Dendritic cell treated with granulocyte-macrophage colony-stimulating factor and Interleukin-4, amounts not matched to agents 40 ng/mL and 50 ng/mL, for 4 days (primary cell): ENCODE results near the gene CEP41.

Source experiments
- H3K27ac Mint-ChIP-seq: one replicate; pipeline ENCODE4 v1.8.0; 2022; ENCODE audit warnings: mild to moderate bottlenecking, mixed read lengths
- H3K27me3 Mint-ChIP-seq: one replicate; pipeline ENCODE4 v1.8.0; 2022; ENCODE audit warnings: mild to moderate bottlenecking, mixed read lengths
- H3K36me3 Mint-ChIP-seq: one replicate; pipeline ENCODE4 v1.8.0; 2022; ENCODE audit warnings: low read depth, mixed read lengths
- H3K4me1 Mint-ChIP-seq: one replicate; pipeline ENCODE4 v1.8.0; 2022; ENCODE audit warnings: low read depth, mixed read lengths
- H3K4me3 Mint-ChIP-seq: one replicate; pipeline ENCODE4 v1.8.0; 2022; ENCODE audit warnings: mild to moderate bottlenecking, moderate library complexity, mixed read lengths
- H3K9me3 Mint-ChIP-seq: one replicate; pipeline ENCODE4 v1.8.0; 2022; ENCODE audit warnings: mixed read lengths
- intact Hi-C: fragments of 100-400 bp; cut with micrococcal nuclease; formaldehyde crosslinking; loops from one replicate; pipeline ENCODE4 v1.15.0; 2022

Gene CEP41

GRCh38 chr7:130397758-130398073 is 43.1 kb downstream of the CEP41 start:
- intact Hi-C loops, result no loop called here
- peaks cover 33% of the 10 kb centered on the region for H3K4me1 Mint-ChIP-seq
- peaks cover 6% of the 10 kb centered on the region for H3K36me3 Mint-ChIP-seq
- no peak overlapping the region for H3K27ac Mint-ChIP-seq
- H3K9me3 Mint-ChIP-seq, result no peaks in the 10 kb centered on the region
- H3K4me3 Mint-ChIP-seq, result no peak overlapping the region
- peaks cover 1% of the 10 kb centered on the region for H3K27me3 Mint-ChIP-seq

GRCh38 chr7:130397051-130397757 is 43.6 kb downstream of the CEP41 start:
- intact Hi-C loops, result no loop called here
- Mint-ChIP-seq H3K9me3 (no peaks in the 10 kb centered on the region), H3K36me3 (peaks cover 4% of the 10 kb centered on the region), H3K4me1 (peaks cover 32% of the 10 kb centered on the region), H3K27ac (no peak overlapping the region), H3K27me3 (peaks cover 4% of the 10 kb centered on the region), H3K4me3 (no peak overlapping the region)

- Mint-ChIP-seq H3K4me3 (no peak overlapping the region), H3K9me3 (no peaks in the 10 kb centered on the region), H3K27me3 (peaks cover 4% of the 10 kb centered on the region), H3K36me3 (no peaks in the 10 kb centered on the region), H3K4me1 (peaks cover 32% of the 10 kb centered on the region), H3K27ac (no peak overlapping the region)
- intact Hi-C loops, result no loop called here
Measured at GRCh38 chr7:130396109-130396508, 44.7 kb downstream of the CEP41 start.

GRCh38 chr7:130395421-130395820 is 45.4 kb downstream of the CEP41 start:
- intact Hi-C loops, result no loop called here
- no peak overlapping the region for H3K27ac Mint-ChIP-seq
- peaks cover 32% of the 10 kb centered on the region for H3K4me1 Mint-ChIP-seq
- no peaks in the 10 kb centered on the region for H3K36me3 Mint-ChIP-seq
- no peak overlapping the region for H3K4me3 Mint-ChIP-seq
- peaks cover 4% of the 10 kb centered on the region for H3K27me3 Mint-ChIP-seq
- no peaks in the 10 kb centered on the region for H3K9me3 Mint-ChIP-seq

GRCh38 chr7:130394421-130395195 is 46.2 kb downstream of the CEP41 start:
- Mint-ChIP-seq H3K27ac (no peak overlapping the region), H3K9me3 (no peaks in the 10 kb centered on the region), H3K27me3 (peaks cover 4% of the 10 kb centered on the region), H3K36me3 (no peaks in the 10 kb centered on the region), H3K4me1 (peaks cover 32% of the 10 kb centered on the region), H3K4me3 (no peak overlapping the region)
- intact Hi-C loops, result no loop called here

GRCh38 chr7:130393841-130394411 is 46.9 kb downstream of the CEP41 start:
- H3K9me3 Mint-ChIP-seq, result no peaks in the 10 kb centered on the region
- no peaks in the 10 kb centered on the region for H3K36me3 Mint-ChIP-seq
- intact Hi-C loops, result no loop called here
- peaks cover 27% of the 10 kb centered on the region for H3K4me1 Mint-ChIP-seq
- H3K27ac Mint-ChIP-seq, result no peak overlapping the region
- H3K4me3 Mint-ChIP-seq, result peak overlapping the region; percentile 56
- peaks cover 4% of the 10 kb centered on the region for H3K27me3 Mint-ChIP-seq

GRCh38 chr7:130393101-130393561 is 47.7 kb downstream of the CEP41 start:
- Mint-ChIP-seq H3K4me1 (peaks cover 19% of the 10 kb centered on the region), H3K27me3 (peaks cover 4% of the 10 kb centered on the region), H3K9me3 (no peaks in the 10 kb centered on the region), H3K4me3 (no peak overlapping the region), H3K36me3 (no peaks in the 10 kb centered on the region), H3K27ac (no peak overlapping the region)
- intact Hi-C loops, result no loop called here

- no peaks in the 10 kb centered on the region for H3K9me3 Mint-ChIP-seq
- no peak overlapping the region for H3K4me3 Mint-ChIP-seq
- H3K27me3 Mint-ChIP-seq, result peaks cover 5% of the 10 kb centered on the region
- H3K27ac Mint-ChIP-seq, result no peak overlapping the region
- H3K36me3 Mint-ChIP-seq, result no peaks in the 10 kb centered on the region
- peaks cover 23% of the 10 kb centered on the region for H3K4me1 Mint-ChIP-seq
- intact Hi-C loops, result no loop called here
Measured at GRCh38 chr7:130390486-130390885, 50.3 kb downstream of the CEP41 start.

- Mint-ChIP-seq H3K9me3 (no peaks in the 10 kb centered on the region), H3K27ac (no peak overlapping the region), H3K4me3 (no peak overlapping the region), H3K27me3 (peaks cover 5% of the 10 kb centered on the region), H3K4me1 (peaks cover 25% of the 10 kb centered on the region), H3K36me3 (no peaks in the 10 kb centered on the region)
- intact Hi-C loops, result no loop called here
Measured at GRCh38 chr7:130388671-130389070, 52.1 kb downstream of the CEP41 start.

GRCh38 chr7:130387628-130388403 is 53.0 kb downstream of the CEP41 start:
- intact Hi-C loops, result no loop called here
- H3K4me3 Mint-ChIP-seq, result no peak overlapping the region
- no peak overlapping the region for H3K27ac Mint-ChIP-seq
- peaks cover 4% of the 10 kb centered on the region for H3K27me3 Mint-ChIP-seq
- H3K9me3 Mint-ChIP-seq, result no peaks in the 10 kb centered on the region
- H3K4me1 Mint-ChIP-seq, result peaks cover 18% of the 10 kb centered on the region
- no peaks in the 10 kb centered on the region for H3K36me3 Mint-ChIP-seq

- Mint-ChIP-seq H3K27me3 (peaks cover 2% of the 10 kb centered on the region), H3K27ac (no peak overlapping the region), H3K4me1 (peaks cover 18% of the 10 kb centered on the region), H3K4me3 (no peak overlapping the region), H3K36me3 (no peaks in the 10 kb centered on the region), H3K9me3 (no peaks in the 10 kb centered on the region)
- intact Hi-C loops, result no loop called here
Measured at GRCh38 chr7:130387306-130387627, 53.5 kb downstream of the CEP41 start.

GRCh38 chr7:130386876-130387275 is 53.9 kb downstream of the CEP41 start:
- Mint-ChIP-seq H3K27me3 (peaks cover 1% of the 10 kb centered on the region), H3K4me1 (peaks cover 18% of the 10 kb centered on the region), H3K9me3 (no peaks in the 10 kb centered on the region), H3K27ac (no peak overlapping the region), H3K36me3 (no peaks in the 10 kb centered on the region), H3K4me3 (no peak overlapping the region)
- intact Hi-C loops, result no loop called here

GRCh38 chr7:130385600-130386066 is 55.2 kb downstream of the CEP41 start:
- H3K4me1 Mint-ChIP-seq, result peaks cover 18% of the 10 kb centered on the region
- H3K4me3 Mint-ChIP-seq, result no peak overlapping the region

More at GRCh38 chr7:130385600-130386066, 55.2 kb downstream of the CEP41 start:
- intact Hi-C loops, result no loop called here
- H3K9me3 Mint-ChIP-seq, result no peaks in the 10 kb centered on the region
- H3K36me3 Mint-ChIP-seq, result no peaks in the 10 kb centered on the region
- H3K27ac Mint-ChIP-seq, result no peak overlapping the region
- peaks cover 1% of the 10 kb centered on the region for H3K27me3 Mint-ChIP-seq
